HG02759 (cell line): ENCODE data around the gene COL15A1.
"Not testable (repeated sequence)": the region's sequence is repeated elsewhere in the genome, so short reads cannot be mapped to it uniquely, and the experiment has no call there.

Experiments used
- ATAC-seq: cut with Tn5 transposase; IDR thresholded peaks from one replicate; pipeline ENCODE4 v1.9.1; 2021; ENCODE audit warnings: mild to moderate bottlenecking, moderate library complexity; ENCODE audit not compliant: unreplicated experiment

Gene COL15A1

GRCh38 chr9:99010393-99010792 lies 66.7 kb downstream of the COL15A1 start:
- ATAC-seq: not testable (repeated sequence)

GRCh38 chr9:99011161-99011709 lies 67.5 kb downstream of the COL15A1 start:
- ATAC-seq: no peak

GRCh38 chr9:99012957-99013512 lies 69.3 kb downstream of the COL15A1 start:
- ATAC-seq: no peak

- no peak for ATAC-seq
Measured at GRCh38 chr9:99013550-99013949, 69.8 kb downstream of the COL15A1 start.

- no peak for ATAC-seq
Measured at GRCh38 chr9:99015448-99015847, 71.7 kb downstream of the COL15A1 start.

GRCh38 chr9:99015890-99016289 lies 72.2 kb downstream of the COL15A1 start:
- no peak for ATAC-seq

- ATAC-seq: no peak
Measured at GRCh38 chr9:99016681-99017387, 73.1 kb downstream of the COL15A1 start.

GRCh38 chr9:99018653-99019052 lies 74.9 kb downstream of the COL15A1 start:
- no peak for ATAC-seq

GRCh38 chr9:99019510-99020331 lies 76.0 kb downstream of the COL15A1 start:
- no peak for ATAC-seq

- ATAC-seq: no peak
Measured at GRCh38 chr9:99020786-99021436, 77.2 kb downstream of the COL15A1 start.

GRCh38 chr9:99021512-99021911 lies 77.8 kb downstream of the COL15A1 start:
- ATAC-seq: no peak

GRCh38 chr9:99023231-99023630 lies 79.5 kb downstream of the COL15A1 start:
- no peak for ATAC-seq

GRCh38 chr9:99023831-99024230 lies 80.1 kb downstream of the COL15A1 start:
- no peak for ATAC-seq

GRCh38 chr9:99024959-99025358 lies 81.3 kb downstream of the COL15A1 start:
- ATAC-seq: no peak

- ATAC-seq: no peak
Measured at GRCh38 chr9:99025616-99026270, 82.0 kb downstream of the COL15A1 start.

GRCh38 chr9:99026271-99026955 lies 82.7 kb downstream of the COL15A1 start:
- ATAC-seq: no peak

GRCh38 chr9:99026956-99027298 lies 83.2 kb downstream of the COL15A1 start:
- ATAC-seq: no peak

- ATAC-seq: no peak
Measured at GRCh38 chr9:99027443-99027842, 83.7 kb downstream of the COL15A1 start.

GRCh38 chr9:99029083-99029645 lies 85.5 kb downstream of the COL15A1 start:
- no peak for ATAC-seq

- no peak for ATAC-seq
Measured at GRCh38 chr9:99030092-99030511, 86.4 kb downstream of the COL15A1 start.
